Stimulated activated CD4-positive, alpha-beta T cell treated with anti-CD3 and anti-CD28 coated beads, TNF-alpha, amount 100 ng/mL, for 4 hours (primary cell): Measurements from ENCODE around the gene ABAT.
"Not testable (repeated sequence)": the region's sequence is repeated elsewhere in the genome, so short reads cannot be mapped to it uniquely, and the experiment has no call there.

Experiments used
- DNase-seq, 3 experiments: peaks; one replicate each; pipeline ENCODE4 v3.0.0-alpha.2; 2020; ENCODE audit warnings: low read depth in 3 of 3

The ABAT gene

GRCh38 chr16:8682551-8683259 is 8.3 kb downstream of the ABAT start:
- DNase-seq = no peak

- no peak for DNase-seq
These were observed 9.2 kb downstream of the ABAT start for GRCh38 chr16:8683640-8684039.

- no peak for DNase-seq
These were observed 11.2 kb downstream of the ABAT start for GRCh38 chr16:8685617-8686016.

- DNase-seq = no peak
These were observed 11.7 kb downstream of the ABAT start for GRCh38 chr16:8686031-8686621.

- DNase-seq = no peak
These were observed 12.5 kb downstream of the ABAT start for GRCh38 chr16:8686879-8687278.

GRCh38 chr16:8689686-8690085 is 15.3 kb downstream of the ABAT start:
- DNase-seq = no peak

- no peak for DNase-seq
These were observed 17.3 kb downstream of the ABAT start for GRCh38 chr16:8691728-8692127.

GRCh38 chr16:8694795-8695728 is 20.6 kb downstream of the ABAT start:
- DNase-seq = no peak

- DNase-seq = no peak
These were observed 22.5 kb downstream of the ABAT start for GRCh38 chr16:8696880-8697279.

- no peak for DNase-seq
These were observed 23.5 kb downstream of the ABAT start for GRCh38 chr16:8697965-8698364.

GRCh38 chr16:8703693-8704092 is 29.3 kb downstream of the ABAT start:
- no peak for DNase-seq

- no peak for DNase-seq
These were observed 29.7 kb downstream of the ABAT start for GRCh38 chr16:8704098-8704497.

- DNase-seq = not testable (repeated sequence)
These were observed 30.8 kb downstream of the ABAT start for GRCh38 chr16:8705100-8705822.

GRCh38 chr16:8708536-8708935 is 34.1 kb downstream of the ABAT start:
- DNase-seq = no peak

- DNase-seq = no peak
These were observed 38.4 kb downstream of the ABAT start for GRCh38 chr16:8712589-8713361.

- no peak for DNase-seq
These were observed 39.3 kb downstream of the ABAT start for GRCh38 chr16:8713635-8714172.

- no peak for DNase-seq
These were observed 39.8 kb downstream of the ABAT start for GRCh38 chr16:8714174-8714573.

- DNase-seq = no peak
These were observed 40.4 kb downstream of the ABAT start for GRCh38 chr16:8714807-8715206.

GRCh38 chr16:8716052-8716451 is 41.6 kb downstream of the ABAT start:
- DNase-seq = no peak

- DNase-seq = no peak
These were observed 42.2 kb downstream of the ABAT start for GRCh38 chr16:8716592-8716991.

- no peak for DNase-seq
These were observed 43.1 kb downstream of the ABAT start for GRCh38 chr16:8717469-8717868.
